CD4-positive, alpha-beta T cell treated with Interleukin-4 for 4 hours (primary cell): Measurements from ENCODE around the gene NCAM1.

Experiments used
- DNase-seq: peaks from one replicate; pipeline ENCODE4 v3.0.0-alpha.2; 2020

The NCAM1 gene

GRCh38 chr11:113261709-113262475, 300.7 kb downstream of the NCAM1 start:
- DNase-seq: no peak

- no peak for DNase-seq
Measured at GRCh38 chr11:113262594-113262993, 301.4 kb downstream of the NCAM1 start.

- DNase-seq: no peak
Measured at GRCh38 chr11:113263458-113264259, 302.4 kb downstream of the NCAM1 start.

GRCh38 chr11:113265362-113265761, 304.1 kb downstream of the NCAM1 start:
- DNase-seq: no peak

GRCh38 chr11:113267493-113267892, 306.3 kb downstream of the NCAM1 start:
- no peak for DNase-seq

GRCh38 chr11:113269096-113269495, 307.9 kb downstream of the NCAM1 start:
- DNase-seq: no peak

- DNase-seq: no peak
Measured at GRCh38 chr11:113269636-113270035, 308.4 kb downstream of the NCAM1 start.

- DNase-seq: no peak
Measured at GRCh38 chr11:113270080-113270479, 308.9 kb downstream of the NCAM1 start.

GRCh38 chr11:113271551-113272245, 310.5 kb downstream of the NCAM1 start:
- DNase-seq: no peak

GRCh38 chr11:113272281-113272680, 311.1 kb downstream of the NCAM1 start:
- DNase-seq: no peak

GRCh38 chr11:113272927-113273615, 311.9 kb downstream of the NCAM1 start:
- DNase-seq: no peak

GRCh38 chr11:113273720-113274119, 312.5 kb downstream of the NCAM1 start:
- DNase-seq: no peak

- no peak for DNase-seq
Measured at GRCh38 chr11:113274713-113275582, 313.7 kb downstream of the NCAM1 start.

- DNase-seq: no peak
Measured at GRCh38 chr11:113275602-113276001, 314.4 kb downstream of the NCAM1 start.

GRCh38 chr11:113276466-113276865, 315.2 kb downstream of the NCAM1 start:
- DNase-seq: no peak

GRCh38 chr11:113277907-113278306, 316.7 kb downstream of the NCAM1 start:
- DNase-seq: no peak

GRCh38 chr11:113278481-113278880, 317.3 kb downstream of the NCAM1 start:
- DNase-seq: no peak

GRCh38 chr11:113278925-113279324, 317.7 kb downstream of the NCAM1 start:
- no peak for DNase-seq

GRCh38 chr11:113279591-113279990, 318.4 kb downstream of the NCAM1 start:
- no peak for DNase-seq

- DNase-seq: no peak
Measured at GRCh38 chr11:113281052-113281725, 320.0 kb downstream of the NCAM1 start.

- no peak for DNase-seq
Measured at GRCh38 chr11:113282898-113283437, 321.7 kb downstream of the NCAM1 start.
